ENCODE measurements around the gene COQ7. TPM values are rescaled to one million over a fixed set of nuclear protein-coding genes. Genes with fewer than 3 reads are reported as not detected.

Gene COQ7
- total RNA-seq, 1 experiment from 2014 or later: 39.6 TPM

DNA sequence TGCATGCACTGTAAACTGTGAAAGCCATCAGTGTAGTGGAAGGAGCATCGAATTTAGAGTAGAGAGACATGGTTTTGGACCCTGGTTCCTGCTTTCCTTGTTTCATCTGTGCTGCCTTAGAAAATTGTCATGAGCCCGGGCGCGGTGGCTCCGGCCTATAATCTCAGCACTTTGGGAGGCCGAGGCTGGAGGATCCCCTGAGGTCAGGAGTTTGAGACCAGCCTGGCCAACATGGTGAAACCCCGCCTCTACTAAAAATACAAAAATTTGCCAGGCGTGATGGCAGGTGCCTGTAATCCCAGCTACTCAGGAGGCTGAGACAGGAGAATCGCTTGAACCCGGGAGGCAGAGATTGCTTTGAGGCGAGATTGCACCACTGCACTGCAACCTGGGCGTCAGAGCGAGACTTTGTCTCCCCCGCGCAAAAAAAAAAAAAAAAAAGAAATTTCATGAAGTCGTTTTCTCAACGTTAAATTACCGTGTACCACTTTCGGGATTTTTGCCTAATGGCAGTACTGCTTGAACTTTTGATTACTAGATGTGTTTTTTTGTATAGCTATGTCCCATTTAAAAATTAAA lies 912 bp downstream of the COQ7 start:
- peak overlapping the region; percentile 79 to 93 for H3K4me3 ChIP-seq (ENCODE audit: low read depth in 2 of 2, low read length in 2 of 2)
- in situ Hi-C loops (cut with HindIII; ENCODE audit: low pct_unique_long_range_greater_than_20kb, low sequenced_read_pairs): no loop called here
- peak overlapping the region; percentile 95 for H3K27ac ChIP-seq (ENCODE audit: low read length)
- POLR2A ChIA-PET: interaction anchor here (0.7 kb wide), 1 partner anchor 137 kb away, joined by 13 read pairs; no protein-coding TSS in a partner anchor
- H3K4me1 ChIP-seq (ENCODE audit: control insufficient read depth, insufficient read depth, low read length): peaks cover 3% of the 10 kb centered on the region; the same call in 1 of the 2 replicates
- DNase-seq (ENCODE audit: low read depth, low spot score) (no peak), ATAC-seq (no peak)
- H3K27me3 ChIP-seq (ENCODE audit: control insufficient read depth, insufficient read depth, low read length): no peaks in the 10 kb centered on the region
- CTCF ChIA-PET: interaction anchor here (1.2 kb wide), 1 partner anchor 73 kb away, joined by 6 read pairs; no protein-coding TSS in a partner anchor
- intact Hi-C loops (cut with micrococcal nuclease; ENCODE audit: unreplicated experiment): no loop called here
- no peaks in the 10 kb centered on the region for H3K9me3 ChIP-seq (ENCODE audit: control insufficient read depth, insufficient read depth, low read depth, low read length)
- TF ChIP-seq, protein P1, sequence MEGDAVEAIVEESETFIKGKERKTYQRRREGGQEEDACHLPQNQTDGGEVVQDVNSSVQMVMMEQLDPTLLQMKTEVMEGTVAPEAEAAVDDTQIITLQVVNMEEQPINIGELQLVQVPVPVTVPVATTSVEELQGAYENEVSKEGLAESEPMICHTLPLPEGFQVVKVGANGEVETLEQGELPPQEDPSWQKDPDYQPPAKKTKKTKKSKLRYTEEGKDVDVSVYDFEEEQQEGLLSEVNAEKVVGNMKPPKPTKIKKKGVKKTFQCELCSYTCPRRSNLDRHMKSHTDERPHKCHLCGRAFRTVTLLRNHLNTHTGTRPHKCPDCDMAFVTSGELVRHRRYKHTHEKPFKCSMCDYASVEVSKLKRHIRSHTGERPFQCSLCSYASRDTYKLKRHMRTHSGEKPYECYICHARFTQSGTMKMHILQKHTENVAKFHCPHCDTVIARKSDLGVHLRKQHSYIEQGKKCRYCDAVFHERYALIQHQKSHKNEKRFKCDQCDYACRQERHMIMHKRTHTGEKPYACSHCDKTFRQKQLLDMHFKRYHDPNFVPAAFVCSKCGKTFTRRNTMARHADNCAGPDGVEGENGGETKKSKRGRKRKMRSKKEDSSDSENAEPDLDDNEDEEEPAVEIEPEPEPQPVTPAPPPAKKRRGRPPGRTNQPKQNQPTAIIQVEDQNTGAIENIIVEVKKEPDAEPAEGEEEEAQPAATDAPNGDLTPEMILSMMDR (IDR thresholded peaks at IDR 0.05): no peak
- TF ChIP-seq POLR2AphosphoS5 (IDR thresholded peaks at IDR 0.05; ENCODE audit: low read depth, low read length) (no peak), TCF7L2 (IDR thresholded peaks at IDR 0.05; ENCODE audit: low read depth, low read length) (no peak; the same call in 1 of the 2 replicates), SIN3A (IDR thresholded peaks at IDR 0.05; ENCODE audit: borderline replicate concordance, insufficient read depth, low read depth, low read length) (no peak)
- TF ChIP-seq, protein P2, sequence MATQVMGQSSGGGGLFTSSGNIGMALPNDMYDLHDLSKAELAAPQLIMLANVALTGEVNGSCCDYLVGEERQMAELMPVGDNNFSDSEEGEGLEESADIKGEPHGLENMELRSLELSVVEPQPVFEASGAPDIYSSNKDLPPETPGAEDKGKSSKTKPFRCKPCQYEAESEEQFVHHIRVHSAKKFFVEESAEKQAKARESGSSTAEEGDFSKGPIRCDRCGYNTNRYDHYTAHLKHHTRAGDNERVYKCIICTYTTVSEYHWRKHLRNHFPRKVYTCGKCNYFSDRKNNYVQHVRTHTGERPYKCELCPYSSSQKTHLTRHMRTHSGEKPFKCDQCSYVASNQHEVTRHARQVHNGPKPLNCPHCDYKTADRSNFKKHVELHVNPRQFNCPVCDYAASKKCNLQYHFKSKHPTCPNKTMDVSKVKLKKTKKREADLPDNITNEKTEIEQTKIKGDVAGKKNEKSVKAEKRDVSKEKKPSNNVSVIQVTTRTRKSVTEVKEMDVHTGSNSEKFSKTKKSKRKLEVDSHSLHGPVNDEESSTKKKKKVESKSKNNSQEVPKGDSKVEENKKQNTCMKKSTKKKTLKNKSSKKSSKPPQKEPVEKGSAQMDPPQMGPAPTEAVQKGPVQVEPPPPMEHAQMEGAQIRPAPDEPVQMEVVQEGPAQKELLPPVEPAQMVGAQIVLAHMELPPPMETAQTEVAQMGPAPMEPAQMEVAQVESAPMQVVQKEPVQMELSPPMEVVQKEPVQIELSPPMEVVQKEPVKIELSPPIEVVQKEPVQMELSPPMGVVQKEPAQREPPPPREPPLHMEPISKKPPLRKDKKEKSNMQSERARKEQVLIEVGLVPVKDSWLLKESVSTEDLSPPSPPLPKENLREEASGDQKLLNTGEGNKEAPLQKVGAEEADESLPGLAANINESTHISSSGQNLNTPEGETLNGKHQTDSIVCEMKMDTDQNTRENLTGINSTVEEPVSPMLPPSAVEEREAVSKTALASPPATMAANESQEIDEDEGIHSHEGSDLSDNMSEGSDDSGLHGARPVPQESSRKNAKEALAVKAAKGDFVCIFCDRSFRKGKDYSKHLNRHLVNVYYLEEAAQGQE (IDR thresholded peaks at IDR 0.05; ENCODE audit: insufficient read depth in 1 of 2, low read depth in 2 of 2, low read length in 1 of 2): no peak
- no TSS peak for BruUV-seq (replicated peaks)
- no peaks in the 10 kb centered on the region for H3K36me3 ChIP-seq (ENCODE audit: control insufficient read depth, insufficient read depth, low read length)

- CTCF ChIA-PET: interaction anchor here (0.5 to 1.3 kb wide), 3 partner anchors 22 to 88 kb away, joined by 3 to 6 read pairs (median 4); partner anchors contain the start of gene TMC7
- TF ChIP-seq TCF7L2 (IDR thresholded peaks at IDR 0.05; ENCODE audit: low read depth, low read length) (no peak), POLR2AphosphoS5 (IDR thresholded peaks at IDR 0.05; ENCODE audit: low read depth, low read length) (no peak), SIN3A (IDR thresholded peaks at IDR 0.05; ENCODE audit: borderline replicate concordance, insufficient read depth, low read depth, low read length) (no peak)
- TF ChIP-seq, protein P1 (IDR thresholded peaks at IDR 0.05): peak; percentile 97
- TF ChIP-seq, protein P2 (IDR thresholded peaks at IDR 0.05; ENCODE audit: insufficient read depth in 1 of 2, low read depth in 2 of 2, low read length in 1 of 2): no peak
- no peak overlapping the region for H3K4me3 ChIP-seq (ENCODE audit: low read depth in 2 of 2, low read length in 2 of 2)
- in situ Hi-C loops (cut with HindIII; ENCODE audit: low pct_unique_long_range_greater_than_20kb, low sequenced_read_pairs) (no loop called here), intact Hi-C loops (cut with micrococcal nuclease; ENCODE audit: unreplicated experiment) (loop anchor here (1.0 kb wide), 1 partner anchor 89 kb away; the partner anchor contains the start of gene TMC7)
- H3K4me1 ChIP-seq (ENCODE audit: control insufficient read depth, insufficient read depth, low read length): no peaks in the 10 kb centered on the region; the same call in 1 of the 2 replicates
- no peak overlapping the region for H3K27ac ChIP-seq (ENCODE audit: low read length)
- POLR2A ChIA-PET: no interaction called here
- peak; percentile 47 for ATAC-seq
- H3K9me3 ChIP-seq (ENCODE audit: control insufficient read depth, insufficient read depth, low read depth, low read length): no peaks in the 10 kb centered on the region
- no peak for DNase-seq (ENCODE audit: low read depth, low spot score)
- H3K36me3 ChIP-seq (ENCODE audit: control insufficient read depth, insufficient read depth, low read length): no peaks in the 10 kb centered on the region
- BruUV-seq (replicated peaks): no TSS peak
- no peaks in the 10 kb centered on the region for H3K27me3 ChIP-seq (ENCODE audit: control insufficient read depth, insufficient read depth, low read length)
Measured at GRCh38 chr16:19071811-19072777, 4.7 kb downstream of the COQ7 start.
